ENCODE data around the gene MEI1. TPM values are rescaled to one million over a fixed set of nuclear protein-coding genes. Genes with fewer than 3 reads are reported as not detected.

The MEI1 gene
- total RNA-seq, 1 experiment from 2014 or later: 0.35 TPM

- TF ChIP-seq E2F4 (CRISPR knock-in tag; IDR thresholded peaks at IDR 0.05; ENCODE audit: borderline replicate concordance, low read depth) (no peak), ERG (CRISPR knock-in tag; IDR thresholded peaks at IDR 0.05) (no peak), CDX4 (CRISPR knock-in tag; IDR thresholded peaks at IDR 0.05; ENCODE audit: borderline replicate concordance) (no peak), SP1 (CRISPR knock-in tag; conservative IDR thresholded peaks at IDR 0.05) (no peak), MAX (CRISPR knock-in tag; IDR thresholded peaks at IDR 0.05) (no peak), ATF3 (CRISPR knock-in tag; conservative IDR thresholded peaks at IDR 0.05) (no peak), ARID4B (CRISPR knock-in tag; IDR thresholded peaks at IDR 0.05; ENCODE audit: borderline replicate concordance) (no peak), HMGXB4 (CRISPR knock-in tag; IDR thresholded peaks at IDR 0.05) (no peak)
These were observed 126.1 kb downstream of the MEI1 start (continued) for GRCh38 chr22:41825376-41825775.

- Mint-ChIP-seq H3K27me3 (ENCODE audit: low read depth) (no peaks in the 10 kb centered on the region; the same call in 1 of the 2 replicates), H3K4me1 (peaks cover 40% of the 10 kb centered on the region), H3K9me3 (no peaks in the 10 kb centered on the region), H3K36me3 (peaks cover 4% of the 10 kb centered on the region), H3K4me3 (no peak overlapping the region), H3K27ac (no peak overlapping the region)
- ATAC-seq (no peak), DNase-seq (ENCODE audit: low spot score) (no peak)
- ChIA-PET POLR2A (interaction anchor here (1.6 kb wide), 1 partner anchor 26 kb away, joined by 7 read pairs; the partner anchor contains the start of gene CCDC134), CTCF (interaction anchor here (0.9 to 3.1 kb wide), 6 partner anchors 31 to 129 kb away, joined by 3 to 13 read pairs (median 7); no protein-coding TSS in a partner anchor)
- TF ChIP-seq ATF1 (CRISPR knock-in tag; IDR thresholded peaks at IDR 0.05) (no peak), ZNF263 (CRISPR knock-in tag; IDR thresholded peaks at IDR 0.05; ENCODE audit: low read depth) (no peak), KAT7 (CRISPR knock-in tag; IDR thresholded peaks at IDR 0.05; ENCODE audit: borderline replicate concordance) (no peak), ZNF232 (CRISPR knock-in tag; IDR thresholded peaks at IDR 0.05) (no peak), ZBTB21 (CRISPR knock-in tag; IDR thresholded peaks at IDR 0.05; ENCODE audit: borderline replicate concordance) (no peak), NR1H2 (CRISPR knock-in tag; IDR thresholded peaks at IDR 0.05) (no peak), TEAD1 (CRISPR knock-in tag; IDR thresholded peaks at IDR 0.05) (no peak), OVOL2 (CRISPR knock-in tag; IDR thresholded peaks at IDR 0.05; ENCODE audit: borderline replicate concordance) (no peak), ARID4B (CRISPR knock-in tag; IDR thresholded peaks at IDR 0.05; ENCODE audit: borderline replicate concordance) (no peak), NFE2L1 (CRISPR knock-in tag; IDR thresholded peaks at IDR 0.05) (no peak), PREB (CRISPR knock-in tag; IDR thresholded peaks at IDR 0.05; ENCODE audit: borderline replicate concordance) (no peak), RORB (CRISPR knock-in tag; IDR thresholded peaks at IDR 0.05) (no peak), HMGA2 (CRISPR knock-in tag; IDR thresholded peaks at IDR 0.05) (no peak), FOXK1 (CRISPR knock-in tag; IDR thresholded peaks at IDR 0.05) (no peak)
These were observed 126.7 kb downstream of the MEI1 start for GRCh38 chr22:41826021-41826420.

Measured in WTC11 (cell line).